Measurements from ENCODE around the gene BPIFB4.
"Not testable (repeated sequence)": the region's sequence is repeated elsewhere in the genome, so short reads cannot be mapped to it uniquely, and the experiment has no call there.

Gene BPIFB4

GRCh38 chr20:33097001-33097400 lies 17.6 kb downstream of the BPIFB4 start:
- Mint-ChIP-seq H3K9me3 (no peaks in the 10 kb centered on the region), H3K36me3 (ENCODE audit: insufficient read depth) (no peaks in the 10 kb centered on the region), H3K4me1 (no peaks in the 10 kb centered on the region), H3K4me3 (no peak overlapping the region), H3K27me3 (peaks cover 17% of the 10 kb centered on the region), H3K27ac (ENCODE audit: low read depth) (no peak overlapping the region)
- DNase-seq (ENCODE audit: low spot score in 2 of 2), result no peak
- no peak for ATAC-seq (replicated peaks; ENCODE audit: extremely low read depth, poor library complexity, severe bottlenecking)

DNA sequence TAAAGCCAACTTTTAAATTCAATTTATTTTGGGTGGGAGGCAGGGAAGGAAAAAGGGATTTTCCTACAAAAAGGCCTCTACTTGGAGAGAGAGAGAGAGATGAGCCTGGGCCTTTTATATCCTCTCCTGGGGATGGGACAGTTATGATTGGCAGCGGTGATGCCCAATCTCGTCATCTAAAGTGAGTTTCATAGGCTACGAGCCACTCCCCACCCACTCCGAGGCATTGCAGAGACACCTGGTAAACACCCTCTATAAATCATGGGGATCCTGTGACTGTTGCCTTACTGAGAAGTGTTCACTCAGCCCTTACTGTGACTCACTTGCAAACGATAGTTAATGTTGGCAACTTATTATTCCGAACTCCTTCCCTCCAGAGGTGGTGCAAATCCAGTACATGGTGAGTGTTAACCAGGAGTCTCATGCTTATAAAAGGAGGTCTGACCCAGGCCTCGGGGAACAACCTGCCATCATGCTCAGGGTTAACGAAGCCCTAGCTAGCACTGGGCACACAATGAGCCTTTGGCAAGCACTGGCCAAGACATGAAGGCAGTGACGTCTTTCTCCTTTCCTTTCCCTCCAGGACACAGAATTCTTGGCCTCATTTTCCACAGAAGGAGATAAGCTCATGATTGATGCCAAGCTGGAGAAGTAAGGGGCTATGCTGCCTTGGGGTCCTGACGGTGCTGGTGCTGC lies 20.5 kb downstream of the BPIFB4 start:
- H3K4me3 Mint-ChIP-seq, result no peak overlapping the region
- no peak overlapping the region for H3K27ac Mint-ChIP-seq (ENCODE audit: low read depth)
- peaks cover 29% of the 10 kb centered on the region for H3K27me3 Mint-ChIP-seq
- H3K9me3 Mint-ChIP-seq, result no peaks in the 10 kb centered on the region
- no peak for DNase-seq (ENCODE audit: low spot score in 2 of 2)
- no peak for ATAC-seq (replicated peaks; ENCODE audit: extremely low read depth, poor library complexity, severe bottlenecking)
- H3K36me3 Mint-ChIP-seq (ENCODE audit: insufficient read depth), result no peaks in the 10 kb centered on the region
- no peaks in the 10 kb centered on the region for H3K4me1 Mint-ChIP-seq

GRCh38 chr20:33103556-33103955 lies 24.1 kb downstream of the BPIFB4 start:
- H3K36me3 Mint-ChIP-seq (ENCODE audit: insufficient read depth), result no peaks in the 10 kb centered on the region
- H3K9me3 Mint-ChIP-seq, result no peaks in the 10 kb centered on the region
- no peak for ATAC-seq (replicated peaks; ENCODE audit: extremely low read depth, poor library complexity, severe bottlenecking)
- H3K27ac Mint-ChIP-seq (ENCODE audit: low read depth), result no peak overlapping the region
- no peak for DNase-seq (ENCODE audit: low spot score in 2 of 2)
- H3K4me1 Mint-ChIP-seq, result no peaks in the 10 kb centered on the region
- peaks cover 35% of the 10 kb centered on the region for H3K27me3 Mint-ChIP-seq
- no peak overlapping the region for H3K4me3 Mint-ChIP-seq

DNA sequence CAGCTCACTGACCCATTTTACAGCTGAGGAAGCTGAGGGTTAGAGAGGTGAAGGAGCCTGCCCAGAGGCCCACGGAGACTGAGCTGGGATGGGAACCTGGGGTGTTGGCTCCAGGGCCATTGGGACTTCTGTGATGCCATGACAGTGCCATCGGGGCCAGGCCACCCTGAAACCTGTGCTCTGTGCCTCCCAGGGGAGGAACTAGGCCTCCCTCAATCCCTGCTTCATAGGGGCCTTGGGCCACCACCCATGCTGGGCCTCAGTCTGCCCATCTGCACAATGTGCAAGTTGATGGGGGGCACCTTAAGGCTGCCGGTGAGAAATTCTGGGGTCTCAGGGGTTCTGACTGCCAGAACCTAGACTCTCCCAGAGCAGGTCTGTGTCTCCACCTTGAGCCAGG lies 24.9 kb downstream of the BPIFB4 start:
- DNase-seq (ENCODE audit: low spot score in 2 of 2) (no peak), ATAC-seq (replicated peaks; ENCODE audit: extremely low read depth, poor library complexity, severe bottlenecking) (no peak)
- Mint-ChIP-seq H3K27ac (ENCODE audit: low read depth) (no peak overlapping the region), H3K4me3 (no peak overlapping the region), H3K4me1 (no peaks in the 10 kb centered on the region), H3K36me3 (ENCODE audit: insufficient read depth) (no peaks in the 10 kb centered on the region), H3K9me3 (no peaks in the 10 kb centered on the region), H3K27me3 (peaks cover 35% of the 10 kb centered on the region)

DNA sequence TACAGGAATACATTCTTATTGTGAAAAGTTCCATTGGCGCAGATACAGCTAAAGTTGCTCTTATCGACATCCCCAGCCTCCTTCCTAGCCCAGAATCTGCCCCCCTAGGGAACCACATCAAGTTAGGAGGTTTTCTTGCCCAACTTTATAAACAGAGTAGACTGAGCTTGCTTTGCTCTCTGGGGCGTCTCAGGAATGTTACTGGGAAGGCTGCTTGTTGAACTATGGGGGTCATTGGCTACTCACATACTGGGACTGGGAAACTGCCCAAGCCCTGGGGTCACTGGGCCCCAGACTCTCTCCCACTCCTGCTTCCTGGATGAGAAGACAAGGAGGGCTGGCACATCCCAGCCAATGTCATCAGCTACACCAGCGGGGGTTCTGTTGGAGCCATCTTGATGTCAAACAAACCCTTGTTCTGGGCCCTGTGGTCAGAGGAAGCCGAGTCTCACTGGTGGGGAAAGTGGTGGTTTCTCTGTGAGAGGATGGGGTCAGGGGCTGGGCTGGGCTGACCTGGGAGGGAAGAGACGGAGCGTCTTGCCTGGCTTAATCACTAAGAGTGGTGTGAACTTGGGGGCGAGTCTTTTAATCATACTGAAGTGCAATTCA lies 26.0 kb downstream of the BPIFB4 start:
- H3K27ac Mint-ChIP-seq (ENCODE audit: low read depth), result no peak overlapping the region
- DNase-seq (ENCODE audit: low spot score in 2 of 2) (no peak), ATAC-seq (replicated peaks; ENCODE audit: extremely low read depth, poor library complexity, severe bottlenecking) (no peak)
- no peak overlapping the region for H3K4me3 Mint-ChIP-seq
- H3K9me3 Mint-ChIP-seq, result no peaks in the 10 kb centered on the region
- no peaks in the 10 kb centered on the region for H3K36me3 Mint-ChIP-seq (ENCODE audit: insufficient read depth)
- peaks cover 25% of the 10 kb centered on the region for H3K27me3 Mint-ChIP-seq
- no peaks in the 10 kb centered on the region for H3K4me1 Mint-ChIP-seq

DNA sequence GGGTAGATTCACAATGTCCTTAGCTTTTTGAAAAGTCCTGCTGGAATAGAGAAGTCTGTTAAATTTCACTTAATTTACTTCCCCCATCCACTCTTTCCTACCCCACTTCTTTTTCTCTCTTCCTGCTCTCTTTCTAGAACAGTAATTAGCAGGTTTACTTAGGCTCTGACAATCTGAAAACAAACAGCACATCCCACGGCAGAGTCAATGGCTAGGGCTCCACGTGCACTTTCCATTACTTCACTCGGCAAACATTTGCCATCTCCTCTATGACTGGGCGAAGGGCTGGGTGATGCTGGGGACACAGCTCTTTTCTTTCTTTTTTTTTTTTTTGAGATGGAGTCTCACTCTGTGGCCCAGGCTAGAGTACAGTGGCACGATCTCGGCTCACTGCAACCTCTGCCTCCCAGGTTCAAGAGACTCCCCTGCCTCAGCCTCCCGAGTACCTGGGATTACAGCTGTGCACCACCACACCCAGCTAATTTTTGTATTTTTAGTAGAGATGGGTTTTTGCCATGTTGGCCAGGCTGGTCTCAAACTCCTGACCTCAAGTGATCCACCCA lies 26.7 kb downstream of the BPIFB4 start:
- not testable (repeated sequence) for H3K27ac Mint-ChIP-seq (ENCODE audit: low read depth); DNase-seq (ENCODE audit: low spot score in 2 of 2); H3K36me3 Mint-ChIP-seq (ENCODE audit: insufficient read depth); ATAC-seq (replicated peaks; ENCODE audit: extremely low read depth, poor library complexity, severe bottlenecking); H3K4me3 Mint-ChIP-seq; H3K9me3 Mint-ChIP-seq; H3K4me1 Mint-ChIP-seq
- peaks cover 24% of the 10 kb centered on the region for H3K27me3 Mint-ChIP-seq

DNA sequence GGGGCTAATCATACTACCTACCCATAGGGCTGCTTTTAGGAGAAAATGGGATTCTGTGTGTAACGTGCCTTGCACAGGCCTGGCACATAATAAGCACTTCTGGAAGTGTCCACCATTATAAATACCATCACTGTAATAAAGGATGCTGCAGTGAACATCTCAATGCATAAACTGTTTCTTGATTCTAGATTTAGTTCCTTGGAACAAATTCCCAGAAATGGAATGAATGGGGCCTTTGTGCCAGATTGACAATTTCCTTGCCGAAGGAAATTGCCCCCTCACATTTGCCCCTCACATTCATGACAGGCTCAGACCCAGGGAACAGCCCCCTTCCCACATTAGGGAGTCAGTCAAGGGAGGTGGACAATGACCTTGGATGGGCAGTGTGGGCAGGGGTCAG lies 29.2 kb downstream of the BPIFB4 start:
- Mint-ChIP-seq H3K9me3 (no peaks in the 10 kb centered on the region), H3K27ac (ENCODE audit: low read depth) (no peak overlapping the region), H3K4me3 (no peak overlapping the region), H3K4me1 (no peaks in the 10 kb centered on the region), H3K27me3 (peaks cover 8% of the 10 kb centered on the region), H3K36me3 (ENCODE audit: insufficient read depth) (no peaks in the 10 kb centered on the region)
- no peak for ATAC-seq (replicated peaks; ENCODE audit: extremely low read depth, poor library complexity, severe bottlenecking)
- DNase-seq (ENCODE audit: low spot score in 2 of 2), result no peak

- no peak overlapping the region for H3K4me3 Mint-ChIP-seq
- H3K27me3 Mint-ChIP-seq, result peaks cover 15% of the 10 kb centered on the region
- DNase-seq (ENCODE audit: low spot score in 2 of 2) (no peak), ATAC-seq (replicated peaks; ENCODE audit: extremely low read depth, poor library complexity, severe bottlenecking) (no peak)
- no peak overlapping the region for H3K27ac Mint-ChIP-seq (ENCODE audit: low read depth)
- H3K9me3 Mint-ChIP-seq, result no peaks in the 10 kb centered on the region
- peaks cover 3% of the 10 kb centered on the region for H3K36me3 Mint-ChIP-seq (ENCODE audit: insufficient read depth)
- H3K4me1 Mint-ChIP-seq, result no peaks in the 10 kb centered on the region
These were observed 30.8 kb downstream of the BPIFB4 start for GRCh38 chr20:33110147-33110825.

- H3K36me3 Mint-ChIP-seq (ENCODE audit: insufficient read depth), result peaks cover 3% of the 10 kb centered on the region
- ATAC-seq (replicated peaks; ENCODE audit: extremely low read depth, poor library complexity, severe bottlenecking) (no peak), DNase-seq (ENCODE audit: low spot score in 2 of 2) (no peak)
- no peak overlapping the region for H3K27ac Mint-ChIP-seq (ENCODE audit: low read depth)
- H3K27me3 Mint-ChIP-seq, result peaks cover 12% of the 10 kb centered on the region
- no peaks in the 10 kb centered on the region for H3K9me3 Mint-ChIP-seq
- no peak overlapping the region for H3K4me3 Mint-ChIP-seq
- no peaks in the 10 kb centered on the region for H3K4me1 Mint-ChIP-seq
These were observed 31.9 kb downstream of the BPIFB4 start for GRCh38 chr20:33111306-33111705.

- DNase-seq (ENCODE audit: low spot score in 2 of 2), result no peak
- Mint-ChIP-seq H3K9me3 (no peaks in the 10 kb centered on the region), H3K27me3 (peaks cover 12% of the 10 kb centered on the region), H3K4me3 (no peak overlapping the region), H3K4me1 (no peaks in the 10 kb centered on the region), H3K36me3 (ENCODE audit: insufficient read depth) (peaks cover 3% of the 10 kb centered on the region), H3K27ac (ENCODE audit: low read depth) (no peak overlapping the region)
- ATAC-seq (replicated peaks; ENCODE audit: extremely low read depth, poor library complexity, severe bottlenecking), result no peak
These were observed 33.3 kb downstream of the BPIFB4 start for GRCh38 chr20:33112547-33113386.

DNA sequence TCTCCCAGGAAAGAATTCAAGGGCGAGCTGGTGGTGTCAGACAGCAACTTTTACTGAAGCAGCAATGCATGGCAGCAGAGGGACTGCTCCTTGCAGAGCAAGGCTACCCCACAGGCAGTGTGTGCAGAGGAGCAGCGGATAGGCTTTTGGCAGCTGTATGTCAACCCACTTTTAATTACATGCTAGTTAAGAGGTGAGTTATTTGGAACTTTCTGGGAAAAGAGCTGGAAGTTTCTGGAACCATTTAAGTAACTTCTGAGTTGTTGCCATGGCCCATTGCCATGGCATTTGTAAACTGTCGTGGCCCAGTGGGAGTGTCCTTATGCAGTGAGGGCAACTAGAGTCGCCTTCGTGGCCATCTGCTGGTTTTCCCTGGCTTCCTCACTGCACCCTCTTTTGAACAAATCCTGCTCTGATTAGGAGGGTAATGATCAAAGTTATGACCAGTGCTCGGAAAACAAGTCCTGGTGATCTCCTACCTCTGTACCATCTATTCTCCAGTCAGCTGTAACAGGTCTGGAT lies 34.0 kb downstream of the BPIFB4 start:
- peaks cover 12% of the 10 kb centered on the region for H3K27me3 Mint-ChIP-seq
- ATAC-seq (replicated peaks; ENCODE audit: extremely low read depth, poor library complexity, severe bottlenecking), result no peak
- H3K9me3 Mint-ChIP-seq, result no peaks in the 10 kb centered on the region
- no peaks in the 10 kb centered on the region for H3K4me1 Mint-ChIP-seq
- DNase-seq (ENCODE audit: low spot score in 2 of 2), result no peak
- H3K36me3 Mint-ChIP-seq (ENCODE audit: insufficient read depth), result peaks cover 3% of the 10 kb centered on the region
- H3K27ac Mint-ChIP-seq (ENCODE audit: low read depth), result no peak overlapping the region
- H3K4me3 Mint-ChIP-seq, result no peak overlapping the region

DNA sequence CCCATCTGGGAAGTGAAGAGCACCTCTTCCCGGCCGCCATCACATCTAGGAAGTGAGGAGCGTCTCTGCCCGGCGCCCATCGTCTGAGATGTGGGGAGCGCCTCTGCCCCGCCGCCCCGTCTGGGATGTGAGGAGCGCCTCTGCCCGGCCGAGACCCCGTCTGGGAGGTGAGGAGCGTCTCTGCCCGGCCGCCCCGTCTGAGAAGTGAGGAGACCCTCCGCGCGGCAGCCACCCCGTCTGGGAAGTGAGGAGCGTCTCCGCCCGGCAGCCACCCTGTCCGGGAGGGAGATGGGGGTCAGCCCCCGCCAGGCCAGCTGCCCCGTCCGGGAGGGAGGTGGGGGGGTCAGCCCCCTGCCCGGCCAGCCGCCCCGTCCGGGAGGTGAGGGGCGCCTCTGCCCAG lies 36.1 kb downstream of the BPIFB4 start:
- not testable (repeated sequence) for DNase-seq (ENCODE audit: low spot score in 2 of 2); H3K27ac Mint-ChIP-seq (ENCODE audit: low read depth); H3K36me3 Mint-ChIP-seq (ENCODE audit: insufficient read depth); H3K9me3 Mint-ChIP-seq; H3K4me1 Mint-ChIP-seq; H3K4me3 Mint-ChIP-seq; ATAC-seq (replicated peaks; ENCODE audit: extremely low read depth, poor library complexity, severe bottlenecking)
- H3K27me3 Mint-ChIP-seq, result peaks cover 20% of the 10 kb centered on the region

All from central memory CD8-positive, alpha-beta T cell (primary cell).